GM21515 (cell line): Measurements from ENCODE around the gene UNCX.

Source experiments
- ATAC-seq: cut with Tn5 transposase; IDR thresholded peaks from one replicate; pipeline ENCODE4 v1.9.1; 2021; ENCODE audit not compliant: unreplicated experiment

UNCX gene

DNA sequence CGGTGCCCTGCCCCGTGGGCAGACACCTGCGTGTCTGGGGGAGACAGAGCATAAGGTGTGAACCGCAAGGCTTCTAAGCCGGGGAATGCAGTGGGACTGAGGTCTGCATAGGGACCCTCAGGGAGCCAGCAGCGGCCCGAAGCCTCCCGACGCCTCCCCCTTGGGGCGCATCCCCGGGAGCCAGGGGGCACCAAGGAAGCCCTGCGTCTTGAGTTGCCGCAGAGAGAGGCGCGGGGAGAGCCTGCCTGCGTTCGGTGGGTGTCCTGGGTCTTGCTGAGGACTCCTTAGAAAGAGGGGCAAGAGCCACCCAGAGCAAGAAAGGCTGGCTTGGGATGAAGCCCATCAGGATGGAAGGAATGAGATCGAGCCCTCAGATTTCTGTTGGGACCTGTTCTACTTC, 18.2 kb upstream of the UNCX start:
- ATAC-seq: no peak

DNA sequence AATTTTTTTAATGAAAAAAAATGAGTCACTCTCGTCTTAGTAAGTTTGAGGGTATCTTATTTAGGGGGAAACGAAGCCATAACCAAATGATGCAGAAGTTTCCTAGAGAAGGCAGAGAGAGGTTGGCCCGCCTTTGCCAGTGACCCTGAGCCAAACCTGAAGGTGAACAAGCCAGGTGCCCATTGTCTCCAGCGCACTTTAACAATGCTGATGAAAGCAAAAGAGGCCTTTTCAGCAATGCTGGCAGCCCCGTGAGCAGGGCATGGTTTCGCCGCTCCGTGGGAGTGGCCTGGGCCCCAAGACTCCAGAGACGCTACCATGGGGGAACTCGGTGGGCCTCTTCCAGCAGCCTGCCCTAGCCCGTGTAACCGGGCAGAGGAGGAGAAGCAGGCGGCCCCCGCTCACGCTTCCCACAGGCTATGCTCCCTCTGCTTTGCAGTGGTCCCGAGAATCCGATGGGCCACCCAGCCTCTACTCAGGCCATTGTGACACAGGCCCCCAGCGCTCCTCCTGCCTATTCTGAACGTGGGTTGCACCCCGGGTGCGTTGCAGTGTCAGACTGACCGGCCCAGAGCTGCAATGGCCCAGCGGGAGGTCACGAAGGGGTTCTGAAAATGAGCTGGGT, 14.0 kb upstream of the UNCX start:
- ATAC-seq: no peak

DNA sequence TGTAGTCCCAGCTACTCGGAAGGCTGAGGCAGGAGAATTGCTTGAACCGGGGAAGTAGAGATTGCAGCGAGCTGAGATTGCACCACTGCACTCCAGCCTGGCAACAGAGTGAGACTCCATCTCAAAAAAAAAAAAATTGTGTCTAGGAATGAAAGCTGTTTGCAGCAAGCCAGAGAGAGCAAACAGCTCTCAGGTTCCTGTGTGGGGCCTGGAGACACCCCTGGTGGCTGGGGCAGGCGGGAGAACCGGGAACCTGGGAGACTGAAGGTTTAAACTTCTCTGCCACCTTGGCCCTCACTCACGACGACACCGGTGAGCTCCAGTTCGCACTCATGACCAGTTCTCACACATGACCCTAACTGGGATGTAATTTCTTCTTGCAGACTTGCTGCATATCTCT, 13.2 kb upstream of the UNCX start:
- ATAC-seq: no peak

DNA sequence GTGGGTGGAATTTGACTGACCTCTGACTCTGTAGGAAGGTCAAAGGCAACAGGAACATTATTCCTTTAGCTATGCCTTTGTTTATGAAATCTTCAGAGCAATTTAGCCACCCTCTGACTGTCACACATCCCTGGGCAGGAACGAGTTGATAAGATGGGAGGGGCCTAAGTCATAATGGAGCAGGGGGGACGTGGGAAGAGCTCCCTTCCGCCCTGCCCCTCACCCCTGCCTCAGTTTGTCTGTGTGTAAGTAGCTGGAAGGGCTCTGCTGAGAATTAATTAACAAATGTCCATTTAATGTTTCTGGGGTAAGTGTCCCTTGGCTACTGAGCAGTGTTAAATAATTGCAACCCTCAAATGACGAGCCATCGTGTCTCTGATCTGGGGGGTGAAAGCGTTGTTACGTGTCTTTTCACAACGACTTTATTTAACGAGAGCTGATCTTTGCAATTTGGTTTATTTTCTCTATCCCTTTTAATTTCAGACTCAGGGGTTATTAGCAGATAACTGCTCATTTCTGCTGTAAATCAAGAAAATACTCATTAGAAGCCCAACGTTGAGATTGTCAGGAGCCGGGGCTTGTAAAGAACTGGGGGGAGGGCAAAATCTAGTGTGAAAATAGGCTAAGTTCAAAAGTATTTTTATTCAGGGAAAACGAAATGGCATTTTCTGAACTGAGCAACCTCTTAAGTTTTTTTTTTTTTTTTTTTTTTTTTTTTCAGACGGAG, 12.5 kb upstream of the UNCX start:
- no peak for ATAC-seq

DNA sequence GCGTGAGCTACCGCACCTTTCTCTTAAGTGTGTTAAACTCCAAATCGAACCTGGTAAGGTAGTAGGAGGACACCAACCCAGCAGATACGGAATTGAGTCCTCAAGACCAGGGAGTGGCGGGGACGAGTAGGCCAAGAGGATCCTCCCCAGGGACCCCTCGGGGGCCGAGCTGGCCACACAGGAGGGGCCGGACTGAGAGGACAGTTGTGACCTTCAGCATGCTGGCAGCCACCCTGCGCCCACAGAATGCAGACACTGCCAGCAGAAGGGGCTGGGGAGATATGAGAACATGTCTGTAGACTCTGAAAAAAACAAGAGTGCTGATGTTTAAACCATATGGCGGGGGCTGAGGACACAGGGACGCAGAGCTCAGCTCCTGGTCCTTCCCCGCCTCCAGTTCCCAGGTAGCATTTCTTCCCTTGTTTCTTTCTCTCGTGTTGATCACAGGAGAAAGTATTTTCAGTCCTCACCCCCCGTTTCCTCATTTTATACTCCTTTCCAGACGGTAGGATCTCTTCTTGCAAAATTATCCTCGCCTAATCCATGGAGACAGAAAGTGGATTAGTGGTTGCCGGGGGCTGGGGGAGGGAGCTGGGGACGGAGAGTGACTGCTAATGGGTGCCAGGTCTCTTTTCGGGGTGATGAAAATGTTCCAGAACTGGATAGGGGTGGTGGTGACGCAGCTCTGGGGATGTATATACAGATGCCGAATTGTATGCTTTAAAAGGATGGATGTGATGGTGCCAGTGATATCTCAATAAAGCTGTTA, 11.5 kb upstream of the UNCX start:
- ATAC-seq: no peak

DNA sequence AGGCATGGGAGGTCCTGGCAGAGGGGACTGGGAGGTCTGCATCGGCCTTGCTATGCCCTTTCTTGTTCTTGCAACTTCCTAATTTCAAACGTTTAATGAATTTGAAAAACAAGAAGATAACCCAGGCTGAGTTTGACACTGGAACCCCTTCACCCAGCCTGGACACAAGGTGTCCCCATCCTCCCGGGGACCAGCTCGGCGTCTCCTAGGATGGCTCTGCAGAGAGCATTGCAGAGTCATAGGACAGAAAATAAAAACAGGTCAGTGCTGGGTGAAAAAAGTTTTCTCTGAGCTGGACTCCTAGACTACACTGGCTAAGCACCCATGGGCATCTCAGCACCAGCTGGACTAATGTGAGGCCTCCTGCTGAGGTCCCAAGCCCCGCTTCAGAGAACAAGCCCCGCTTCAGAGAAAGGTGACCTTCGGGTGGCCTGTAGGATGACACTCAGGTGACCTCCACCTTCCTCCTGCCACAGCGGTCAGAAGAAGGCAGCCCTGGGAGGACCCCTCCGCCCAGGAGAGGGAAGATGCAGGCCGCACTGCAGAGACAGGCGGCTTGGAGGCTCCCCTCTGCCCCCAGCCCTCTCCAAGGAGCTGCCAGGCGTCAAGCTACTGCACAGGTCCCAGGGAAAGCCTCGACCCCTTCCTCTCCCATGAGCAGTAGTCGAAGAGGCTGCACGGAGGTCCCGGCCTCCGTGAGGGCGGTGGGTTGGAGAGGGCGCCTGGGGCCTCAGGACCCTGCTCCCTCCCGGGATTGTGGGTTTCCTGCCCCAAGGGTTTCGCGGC, 9.3 kb upstream of the UNCX start:
- ATAC-seq: no peak

DNA sequence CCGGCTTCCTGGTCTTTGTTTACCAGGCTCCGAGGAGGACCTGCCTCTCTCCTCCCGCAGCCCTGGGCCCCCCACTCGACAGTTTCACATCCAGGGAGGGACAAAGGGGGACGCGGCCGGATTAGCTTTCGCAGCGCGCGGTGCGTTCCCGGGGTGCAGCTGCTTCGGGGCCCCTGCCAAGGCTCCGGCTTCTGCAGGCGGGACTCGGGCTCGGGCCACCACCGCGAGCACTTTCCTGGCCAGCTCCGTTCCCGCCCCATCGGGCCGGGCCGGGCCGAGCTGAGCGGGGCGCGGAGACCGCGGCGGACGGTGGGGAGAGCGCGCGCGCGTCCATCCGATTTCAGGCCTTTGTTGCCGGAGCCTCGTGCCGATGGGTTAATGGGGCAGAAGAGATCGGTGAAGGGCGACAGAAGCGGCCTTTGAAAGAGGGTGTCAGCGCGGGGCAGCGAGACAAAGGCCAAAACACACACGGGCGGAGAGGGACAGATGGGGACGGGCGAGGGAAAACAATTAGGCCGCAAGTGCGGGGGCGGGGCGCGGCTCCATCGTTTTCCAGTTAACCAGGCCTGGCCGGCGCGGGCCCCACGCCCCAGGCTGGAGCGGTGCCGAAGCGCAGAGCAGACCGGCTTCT, 8.5 kb upstream of the UNCX start:
- ATAC-seq: no peak

DNA sequence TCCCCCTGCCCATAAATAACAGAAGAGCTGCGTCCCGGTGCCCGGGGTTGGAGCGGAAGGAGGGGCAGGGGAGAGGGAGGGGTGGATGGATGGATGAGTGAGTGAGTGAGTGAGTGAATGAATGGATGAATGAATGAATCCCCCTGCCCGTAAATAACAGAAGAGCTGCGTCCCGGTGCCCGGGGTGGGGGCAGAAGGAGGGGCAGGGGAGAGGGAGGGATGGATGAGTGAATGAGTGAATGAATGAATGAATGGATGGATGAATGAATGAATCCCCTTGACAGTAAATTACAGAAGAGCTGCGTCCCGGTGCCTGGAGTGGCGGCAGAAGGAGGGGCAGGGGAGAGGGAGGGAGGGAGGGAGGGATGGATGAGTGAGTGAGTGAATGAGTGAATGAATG, 7.6 kb upstream of the UNCX start:
- ATAC-seq: no peak

DNA sequence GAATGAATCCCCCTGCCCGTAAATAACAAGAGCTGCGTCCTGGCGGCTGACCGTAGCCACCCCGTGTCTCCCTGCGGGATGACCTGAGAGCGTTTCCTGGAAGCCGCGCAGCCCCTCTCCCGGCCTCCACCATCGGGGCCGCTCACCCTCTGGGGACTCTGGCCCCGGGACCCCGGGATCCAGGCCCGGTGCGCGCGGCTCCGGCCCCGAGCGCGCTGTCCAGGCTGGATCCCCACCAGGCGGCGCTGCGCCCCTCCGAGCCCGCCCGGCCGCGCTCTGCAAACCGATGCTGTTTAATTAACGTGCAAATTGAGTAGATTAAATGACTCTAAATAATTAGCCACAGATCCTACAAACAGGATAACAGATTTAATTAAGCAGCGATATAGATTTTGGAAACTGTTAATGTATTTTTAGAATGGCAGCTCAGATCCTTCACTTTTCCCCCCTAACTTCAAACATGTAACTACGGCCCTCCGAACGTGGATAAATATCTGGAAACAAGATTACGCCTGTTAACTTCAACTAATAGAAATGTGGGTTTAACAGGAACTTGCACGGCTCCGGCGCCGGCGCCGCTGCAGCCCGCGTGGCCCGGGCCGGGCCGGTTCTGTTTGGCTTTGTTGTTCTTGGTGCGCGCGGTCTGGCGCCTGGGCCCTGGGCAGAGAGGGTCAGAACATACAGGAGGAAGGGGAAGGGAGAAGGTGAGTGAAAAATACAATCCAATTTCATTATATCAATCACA, 7.1 kb upstream of the UNCX start:
- ATAC-seq: no peak

DNA sequence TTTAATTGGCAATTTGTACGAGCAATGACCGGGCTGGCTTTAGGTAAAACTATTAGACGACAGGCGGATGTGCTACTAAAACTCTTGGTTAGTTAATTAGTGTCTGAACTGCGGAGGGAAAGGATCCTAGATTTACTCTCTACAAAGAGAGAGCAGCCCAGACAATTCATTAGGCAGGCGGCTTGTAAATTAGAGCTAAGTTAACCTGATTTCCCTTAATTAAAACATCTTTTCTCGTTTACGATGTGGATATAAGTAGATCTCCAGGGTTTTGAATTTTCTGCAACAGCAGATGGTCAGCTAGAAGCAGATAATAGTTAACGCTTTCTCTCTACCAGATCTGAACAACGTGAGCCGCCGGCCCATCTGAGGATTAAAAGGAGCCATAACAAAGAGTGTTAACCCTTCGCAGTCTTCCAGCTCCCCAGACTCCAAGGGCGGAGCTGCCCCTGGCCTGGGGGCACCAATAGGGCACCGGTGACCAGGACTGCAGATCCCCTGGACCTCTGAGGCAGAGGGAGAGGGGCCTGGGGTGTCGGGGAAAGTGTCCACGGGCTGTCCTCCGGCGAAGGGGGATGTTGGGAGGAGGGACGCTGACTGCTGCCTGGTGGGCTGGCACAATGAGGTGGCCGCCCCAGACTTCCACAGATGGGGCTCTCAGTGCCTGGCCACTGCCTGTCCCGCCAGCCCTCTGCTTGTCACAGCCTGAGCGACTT, 6.3 kb upstream of the UNCX start:
- ATAC-seq: no peak

DNA sequence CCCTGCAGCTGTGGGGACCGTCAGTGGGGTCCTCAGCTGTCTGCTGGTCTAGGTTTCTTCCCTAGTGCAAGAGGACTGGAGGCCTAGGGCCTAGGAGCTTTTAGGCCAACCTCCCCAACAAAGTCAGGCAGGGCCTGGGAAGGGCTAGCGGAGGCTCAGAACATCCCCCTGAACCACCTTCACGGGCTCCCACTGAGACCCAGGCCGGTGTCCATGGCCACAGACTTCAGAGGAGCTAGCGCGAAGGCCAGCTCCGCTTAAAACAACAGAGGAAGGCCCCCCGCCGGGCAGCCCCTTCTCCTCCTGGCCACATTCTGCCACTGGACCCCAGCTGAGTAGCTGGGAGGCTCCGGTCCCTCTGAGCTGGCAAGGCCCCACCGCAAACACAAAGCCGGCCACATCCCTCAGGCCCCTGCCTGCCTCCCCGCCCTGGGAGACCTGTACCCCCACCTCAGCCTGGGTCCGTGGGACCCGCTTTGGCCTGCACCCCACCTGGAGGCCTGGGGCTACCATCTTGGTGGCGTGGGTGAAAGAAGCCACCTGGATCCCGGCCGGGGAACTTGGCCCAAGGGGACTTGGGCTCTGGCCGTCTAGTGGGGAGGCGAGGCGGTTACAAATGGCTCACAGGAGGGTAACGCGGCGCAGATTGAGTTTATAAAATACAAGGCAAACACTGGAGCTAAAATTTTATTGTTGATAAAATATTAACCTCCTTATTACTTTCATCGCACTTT, 5.4 kb upstream of the UNCX start:
- no peak for ATAC-seq

DNA sequence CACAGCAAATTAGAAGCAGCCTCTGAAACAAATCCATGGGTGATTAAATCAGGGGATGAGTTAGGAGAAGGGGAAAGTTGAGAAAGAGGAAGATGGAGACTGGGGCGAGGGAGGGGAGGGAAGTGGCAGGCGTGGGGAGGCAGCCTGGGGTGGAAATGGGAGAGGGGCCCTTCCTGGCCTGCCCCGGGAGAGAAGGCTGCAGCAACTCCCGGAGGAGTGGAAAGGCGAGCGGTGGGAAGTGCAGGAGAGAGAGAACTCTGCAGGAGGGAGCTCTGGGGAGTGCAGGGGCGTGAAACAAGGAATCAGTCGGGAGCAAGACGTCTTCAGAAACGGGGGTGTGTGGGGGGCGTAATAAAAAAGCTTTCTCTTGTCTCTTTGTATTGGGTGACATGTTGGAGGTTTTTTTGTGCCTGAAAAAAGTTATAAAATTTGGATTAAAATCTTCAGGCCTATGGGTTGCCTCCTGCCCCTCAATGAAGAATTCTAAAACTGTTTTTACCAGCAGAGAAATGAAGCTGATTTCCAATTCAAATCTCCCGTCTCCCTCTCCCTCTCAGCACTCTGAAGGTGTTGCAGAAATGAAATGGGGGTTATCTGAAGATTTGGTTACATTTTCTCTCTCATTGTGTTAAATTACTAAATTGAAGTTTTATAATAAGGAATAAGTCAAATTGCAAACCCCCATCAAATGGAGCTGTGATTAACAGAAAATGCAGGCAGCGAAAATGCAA, 4.7 kb upstream of the UNCX start:
- no peak for ATAC-seq

DNA sequence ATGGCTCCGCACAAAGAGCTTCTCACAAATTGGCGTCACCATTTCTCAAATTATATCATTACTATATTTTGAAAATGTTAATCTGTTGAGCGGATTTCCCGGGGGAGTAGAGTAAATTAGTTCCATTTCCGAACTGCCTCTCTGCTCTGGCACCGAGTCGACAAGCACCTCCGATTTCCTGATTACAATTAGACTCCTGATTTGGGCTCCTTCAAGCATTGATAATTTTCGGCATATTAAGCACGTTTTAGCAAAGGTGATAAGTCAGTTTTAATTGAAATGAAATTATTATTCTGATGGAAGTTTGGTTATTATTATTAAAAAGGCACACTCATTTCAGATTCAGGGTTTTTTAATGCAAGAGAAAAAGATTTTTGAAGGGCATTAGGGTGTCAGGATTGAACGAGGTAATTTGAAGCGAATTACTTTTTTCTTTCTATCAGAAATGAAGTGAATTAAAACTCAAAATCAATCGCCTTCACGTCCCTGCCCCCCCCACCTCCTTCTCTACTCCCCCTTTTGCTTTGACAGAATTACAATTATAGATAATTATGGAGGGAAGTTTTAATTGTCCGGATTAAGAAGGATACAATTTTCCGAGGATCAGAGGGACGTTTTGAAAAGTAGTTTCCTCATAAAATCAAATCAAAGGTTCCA, 4.0 kb upstream of the UNCX start:
- no peak for ATAC-seq

DNA sequence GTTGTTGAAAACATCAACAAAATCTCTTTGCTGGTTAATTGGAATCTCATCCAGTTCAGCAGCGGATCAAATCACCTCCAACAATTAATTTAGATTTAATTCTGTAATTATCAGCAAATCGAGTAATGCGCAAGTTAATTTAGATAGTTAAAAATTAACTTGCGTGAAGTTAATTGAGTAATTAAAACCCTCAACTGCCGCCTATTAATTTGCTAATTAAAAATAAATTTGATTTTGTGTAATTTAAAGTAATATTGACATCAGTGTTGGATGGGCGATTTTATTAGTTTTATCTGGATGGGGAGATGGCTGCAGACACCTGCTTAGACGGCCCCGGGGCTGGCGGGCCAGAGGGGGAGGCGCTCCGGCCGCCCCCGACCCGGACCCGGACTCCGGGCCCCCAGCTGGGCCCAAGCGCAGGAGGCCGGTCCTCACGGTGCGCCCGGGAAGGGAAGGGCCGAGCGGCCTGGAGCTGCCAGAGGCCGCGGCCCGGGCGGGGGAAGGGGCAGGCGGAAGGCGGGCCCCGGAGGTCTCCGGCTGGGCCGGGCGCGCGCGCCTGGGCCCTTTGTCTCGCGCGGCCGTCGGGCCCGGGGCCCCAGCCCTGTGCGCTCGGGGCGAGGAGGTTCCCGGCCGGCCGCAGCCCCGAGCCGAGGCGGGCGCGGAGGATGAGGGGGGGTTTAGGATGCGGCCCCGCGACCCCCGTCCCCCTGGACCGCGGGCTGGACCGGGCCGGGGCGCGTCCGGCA, 3.3 kb upstream of the UNCX start:
- ATAC-seq: no peak

DNA sequence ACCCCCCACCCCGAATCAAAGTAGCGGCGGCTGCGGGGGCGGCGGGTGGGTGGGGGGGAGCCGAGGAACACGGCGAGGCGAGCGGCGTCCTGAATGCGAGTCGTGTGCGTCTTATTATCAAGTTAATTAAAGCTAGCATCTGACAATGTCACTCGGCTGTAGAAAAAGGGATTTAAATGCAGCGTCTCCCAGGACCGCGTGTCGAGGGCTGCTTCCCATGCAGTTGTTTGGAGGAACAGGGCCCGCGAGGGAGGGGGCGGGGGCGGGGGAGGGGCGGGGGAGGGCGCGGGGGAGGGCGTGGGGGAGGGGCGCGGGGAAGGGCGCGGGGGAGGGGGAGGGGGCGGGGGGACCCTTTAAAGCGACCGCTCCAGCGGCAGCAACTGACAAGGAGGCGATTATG, 2.7 kb upstream of the UNCX start:
- no peak for ATAC-seq

DNA sequence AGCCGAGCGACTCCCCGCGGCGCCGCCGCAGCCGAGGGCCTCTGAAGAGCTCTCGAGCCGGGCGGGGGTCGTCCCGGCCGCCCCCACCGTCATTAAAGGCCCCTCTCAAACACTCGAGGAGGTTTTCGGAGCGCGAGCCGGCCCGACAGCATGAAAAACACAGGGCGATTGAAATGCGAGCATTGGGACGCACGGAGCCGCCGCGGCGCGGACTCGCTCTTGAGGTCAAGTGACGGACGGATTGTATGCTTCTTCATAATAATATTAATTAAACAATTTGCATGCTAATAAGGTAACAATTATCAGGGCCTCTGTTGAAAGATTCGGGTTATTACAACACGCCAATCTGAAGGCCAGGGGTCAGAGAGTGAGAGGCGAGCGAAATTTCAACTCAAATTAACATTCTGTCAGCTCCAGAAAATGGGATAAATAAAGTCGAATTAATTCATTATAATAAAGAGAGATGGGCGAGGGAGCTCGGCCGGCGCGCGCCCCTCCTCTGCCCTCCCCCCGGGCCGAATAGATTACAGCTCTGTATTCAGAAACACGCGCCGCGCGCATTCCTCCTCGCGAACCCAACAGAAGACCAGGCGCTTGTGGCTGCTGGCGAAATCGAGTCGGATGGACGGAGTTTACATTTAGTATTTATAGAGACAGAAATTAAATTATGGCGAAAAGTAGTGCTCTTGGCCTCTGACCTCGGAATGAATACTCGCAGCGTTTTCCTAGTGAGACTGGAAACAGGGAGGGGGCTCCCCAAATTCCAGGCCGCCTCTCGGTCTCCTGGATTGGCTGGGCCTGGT, 2.1 kb upstream of the UNCX start:
- ATAC-seq: no peak
